SK-N-MC (cell line): Measurements from ENCODE around the gene FARS2.

Experiments
- DNase-seq: peaks from one replicate; pipeline ENCODE4 v3.0.0-alpha.2; 2011; ENCODE audit warnings: low read depth, low spot score
- H3K27ac ChIP-seq: fragments of 200-600 bp; sonication (generic); 2 replicates; pipeline ENCODE4 v1.5.1; 2016; ENCODE audit warnings: mixed run types
- H3K36me3 ChIP-seq: fragments of 200-600 bp; sonication (generic); 2 replicates; pipeline ENCODE4 v1.6.1; 2017; ENCODE audit warnings: antibody characterized with exemption, low read length, mixed read lengths; ENCODE audit not compliant: insufficient read depth
- H3K4me3 ChIP-seq: fragments of 200-600 bp; sonication (generic); 2 replicates; pipeline ENCODE4 v1.5.1; 2016
- H3K9ac ChIP-seq: fragments of 200-600 bp; sonication (generic); 2 replicates; pipeline ENCODE4 v1.8.0; 2017; ENCODE audit warnings: mixed run types, mixed read lengths; ENCODE audit not compliant: insufficient read length
- H3K9me3 ChIP-seq: fragments of 200-600 bp; sonication (generic); 2 replicates; pipeline ENCODE4 v1.6.1; 2017; ENCODE audit warnings: low read depth, mild to moderate bottlenecking, antibody characterized with exemption, low read length, moderate library complexity, mixed read lengths
- EZH2 ChIP-seq: fragments of 200-600 bp; sonication (generic); IDR thresholded peaks from one replicate; pipeline ENCODE4 v1.6.1; 2017; ENCODE audit warnings: antibody characterized with exemption
- FOXP2 ChIP-seq: optimal IDR thresholded peaks from 2 replicates; pipeline ENCODE3; 2011; ENCODE audit warnings: mild to moderate bottlenecking, moderate library complexity; ENCODE audit not compliant: insufficient read depth; ENCODE audit errors: extremely low read length, control extremely low read depth
- POLR2AphosphoS5 ChIP-seq: IDR thresholded peaks from 2 replicates; pipeline ENCODE4 v1.6.1; 2012; ENCODE audit warnings: mild to moderate bottlenecking, low read depth, low read length, borderline replicate concordance

The FARS2 gene

GRCh38 chr6:5259428-5259827 is 1.9 kb upstream of the FARS2 start:
- Histone ChIP-seq H3K4me3 (peak overlapping the region; percentile 97), H3K27ac (no peak overlapping the region), H3K9me3 (no peaks in the 10 kb centered on the region), H3K36me3 (peaks cover 23% of the 10 kb centered on the region), H3K9ac (peak overlapping the region; percentile 97)
- no peak for DNase-seq
- TF ChIP-seq FOXP2 (no peak), EZH2 (no peak), POLR2AphosphoS5 (no peak)

GRCh38 chr6:5260111-5260620 is 1.1 kb upstream of the FARS2 start:
- DNase-seq: no peak
- H3K27ac ChIP-seq: no peak overlapping the region

GRCh38 chr6:5261545-5262109 is 314 bp downstream of the FARS2 start:
- H3K9me3 ChIP-seq: no peaks in the 10 kb centered on the region
- TF ChIP-seq FOXP2 (no peak), POLR2AphosphoS5 (no peak), EZH2 (no peak)
- H3K27ac ChIP-seq: peak overlapping the region; percentile 93
- peaks cover 19% of the 10 kb centered on the region; the same call in 1 of the 2 replicates for H3K36me3 ChIP-seq
- no peak for DNase-seq
- peak overlapping the region; percentile 97 for H3K9ac ChIP-seq
- H3K4me3 ChIP-seq: peak overlapping the region; percentile 97

More at GRCh38 chr6:5260111-5260620, 1.1 kb upstream of the FARS2 start:
- Histone ChIP-seq H3K9me3 (no peaks in the 10 kb centered on the region), H3K4me3 (peak overlapping the region; percentile 97), H3K36me3 (peaks cover 21% of the 10 kb centered on the region), H3K9ac (peak overlapping the region; percentile 97)
- TF ChIP-seq EZH2: no peak
- no peak for TF ChIP-seq POLR2AphosphoS5
- no peak for TF ChIP-seq FOXP2

- Histone ChIP-seq H3K36me3 (no peaks in the 10 kb centered on the region), H3K4me3 (no peak overlapping the region), H3K27ac (no peak overlapping the region), H3K9me3 (no peaks in the 10 kb centered on the region), H3K9ac (no peak overlapping the region)
- TF ChIP-seq FOXP2 (no peak), EZH2 (no peak), POLR2AphosphoS5 (no peak)
- DNase-seq: no peak
Measured at GRCh38 chr6:5266423-5266822, 5.1 kb downstream of the FARS2 start.

- DNase-seq: no peak
- Histone ChIP-seq H3K27ac (no peak overlapping the region), H3K9me3 (no peaks in the 10 kb centered on the region), H3K9ac (peak overlapping the region; percentile 29), H3K4me3 (no peak overlapping the region), H3K36me3 (no peaks in the 10 kb centered on the region)
- TF ChIP-seq POLR2AphosphoS5: no peak
- no peak for TF ChIP-seq EZH2
- TF ChIP-seq FOXP2: no peak
Measured at GRCh38 chr6:5270093-5270680, 8.9 kb downstream of the FARS2 start.

GRCh38 chr6:5271926-5272325 is 10.6 kb downstream of the FARS2 start:
- DNase-seq: no peak
- no peak overlapping the region for H3K9ac ChIP-seq
- H3K9me3 ChIP-seq: no peaks in the 10 kb centered on the region

GRCh38 chr6:5274231-5274630 is 12.9 kb downstream of the FARS2 start:
- DNase-seq: no peak
- Histone ChIP-seq H3K9ac (no peak overlapping the region), H3K4me3 (no peak overlapping the region), H3K36me3 (no peaks in the 10 kb centered on the region), H3K9me3 (no peaks in the 10 kb centered on the region), H3K27ac (no peak overlapping the region)
- TF ChIP-seq FOXP2: no peak
- TF ChIP-seq POLR2AphosphoS5: no peak
- no peak for TF ChIP-seq EZH2

More at GRCh38 chr6:5271926-5272325, 10.6 kb downstream of the FARS2 start:
- TF ChIP-seq FOXP2 (no peak), EZH2 (no peak), POLR2AphosphoS5 (no peak)
- H3K27ac ChIP-seq: no peak overlapping the region
- no peaks in the 10 kb centered on the region for H3K36me3 ChIP-seq
- H3K4me3 ChIP-seq: no peak overlapping the region

GRCh38 chr6:5275497-5275896 is 14.2 kb downstream of the FARS2 start:
- Histone ChIP-seq H3K4me3 (no peak overlapping the region), H3K9me3 (no peaks in the 10 kb centered on the region), H3K9ac (no peak overlapping the region), H3K36me3 (no peaks in the 10 kb centered on the region), H3K27ac (no peak overlapping the region)
- no peak for DNase-seq
- TF ChIP-seq EZH2 (no peak), POLR2AphosphoS5 (no peak), FOXP2 (no peak)
